ENCODE results near the gene TTC7B. TPM values are rescaled to one million over a fixed set of nuclear protein-coding genes. Genes with fewer than 3 reads are reported as not detected.
A peak's percentile ranks its signal among the peaks of the same experiment; 100 is the strongest.
"Not testable (repeated sequence)": the region's sequence is repeated elsewhere in the genome, so short reads cannot be mapped to it uniquely, and the experiment has no call there.

TTC7B gene
- total RNA-seq, 4 donors from 2014 or later: 3.3 to 18.1 (median 10.0) TPM

DNA sequence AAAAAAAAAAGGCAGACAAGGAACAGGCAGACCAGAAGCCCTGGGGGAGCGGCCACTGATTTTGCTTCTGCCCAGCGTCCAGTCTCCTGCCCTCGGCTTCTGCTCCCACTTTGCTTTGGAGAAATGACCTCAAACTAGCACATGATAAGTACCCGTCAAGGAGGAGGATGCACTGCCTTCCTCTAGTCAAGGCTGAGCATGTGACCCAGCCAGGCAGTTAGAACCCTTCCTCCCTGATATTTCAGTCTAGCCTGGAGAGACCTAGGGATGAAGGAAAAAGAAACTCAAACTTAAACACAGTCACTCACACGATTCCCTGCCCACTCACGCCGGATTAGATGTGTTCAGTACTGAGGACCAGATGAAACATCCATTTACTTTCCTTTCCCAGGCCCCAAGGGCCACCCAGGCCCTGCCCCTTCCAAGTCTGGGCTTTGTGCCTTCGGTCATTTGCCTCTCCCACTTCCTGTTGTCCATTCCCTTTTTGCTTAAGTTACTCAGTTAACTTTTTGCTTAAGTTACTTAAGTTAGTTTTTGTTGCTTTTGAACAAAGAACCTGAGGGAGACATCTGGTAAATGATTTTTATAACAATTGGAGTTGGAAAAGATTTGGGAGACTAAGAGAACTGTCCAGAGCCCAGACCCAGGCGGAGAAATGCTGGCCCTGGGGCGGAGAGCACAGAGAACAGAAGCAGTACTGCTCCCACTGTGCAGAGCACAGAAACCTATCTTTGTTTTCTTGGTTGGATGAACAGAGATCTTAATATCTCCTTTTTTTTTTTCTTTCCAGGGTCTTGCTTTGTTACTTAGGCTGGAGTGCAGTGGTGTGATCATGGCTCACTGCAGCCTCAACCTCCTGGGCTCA is 23.0 kb upstream of the TTC7B start:
- peak overlapping the region; percentile 4 to 64 (median 57) for H3K27ac ChIP-seq
- no peak for DNase-seq
- peak overlapping the region in 1 of 4 donors; percentile 2 for H3K4me3 ChIP-seq
- no peaks in the 10 kb centered on the region for H3K36me3 ChIP-seq
- no peaks in the 10 kb centered on the region for H3K9me3 ChIP-seq
- no peaks in the 10 kb centered on the region for H3K27me3 ChIP-seq
- TF ChIP-seq POLR2A (IDR thresholded peaks at IDR 0.05): no peak
- no peak for TF ChIP-seq CTCF (IDR thresholded peaks at IDR 0.05)
- intact Hi-C loops (cut with DNase I): no loop called here
- 57 to 61% methylated on average over 8 to 10 of the region's 10 CpGs for WGBS, 2 donors
- no peaks in the 10 kb centered on the region for H3K4me1 ChIP-seq

- H3K36me3 ChIP-seq; H3K27me3 ChIP-seq; H3K4me3 ChIP-seq; DNase-seq; intact Hi-C loops (cut with DNase I); H3K9me3 ChIP-seq; H3K4me1 ChIP-seq: not testable (repeated sequence)
- WGBS, 2 donors: 88 to 90% methylated on average over 7 to 8 of the region's 8 CpGs
- peak overlapping the region in 2 of 4 donors; percentile 25 to 64 for H3K27ac ChIP-seq
These were observed 22.3 kb upstream of the TTC7B start for GRCh38 chr14:90838531-90838930.

DNA sequence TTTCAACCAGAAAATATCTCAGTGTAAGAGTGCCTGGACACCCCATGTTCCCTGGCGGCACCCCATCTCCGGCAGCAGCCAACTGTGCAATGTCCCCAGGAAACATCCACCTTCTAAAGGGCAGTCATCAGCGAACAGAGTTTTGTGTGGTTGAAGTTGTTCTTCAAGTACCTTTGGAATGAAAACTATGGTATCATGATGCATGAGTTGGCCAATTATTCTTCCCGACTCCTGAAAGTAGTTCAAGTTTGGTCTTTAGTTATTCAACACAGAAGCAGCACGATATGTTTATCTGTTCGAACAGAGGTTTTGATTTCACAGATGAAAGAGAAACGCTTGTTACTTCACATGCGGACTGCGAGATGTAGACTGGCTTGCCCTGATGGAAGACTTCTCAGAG is 21.1 kb upstream of the TTC7B start:
- no peak for TF ChIP-seq CTCF (IDR thresholded peaks at IDR 0.05)
- TF ChIP-seq POLR2A (IDR thresholded peaks at IDR 0.05): no peak
- no peaks in the 10 kb centered on the region for H3K27me3 ChIP-seq
- no peaks in the 10 kb centered on the region for H3K4me1 ChIP-seq
- H3K36me3 ChIP-seq: no peaks in the 10 kb centered on the region
- DNase-seq: no peak
- no peak overlapping the region for H3K4me3 ChIP-seq
- H3K27ac ChIP-seq: no peak overlapping the region
- intact Hi-C loops (cut with DNase I): no loop called here
- no peaks in the 10 kb centered on the region for H3K9me3 ChIP-seq
- WGBS, 2 donors: 94 to 95% methylated on average over 9 of the region's 9 CpGs

DNA sequence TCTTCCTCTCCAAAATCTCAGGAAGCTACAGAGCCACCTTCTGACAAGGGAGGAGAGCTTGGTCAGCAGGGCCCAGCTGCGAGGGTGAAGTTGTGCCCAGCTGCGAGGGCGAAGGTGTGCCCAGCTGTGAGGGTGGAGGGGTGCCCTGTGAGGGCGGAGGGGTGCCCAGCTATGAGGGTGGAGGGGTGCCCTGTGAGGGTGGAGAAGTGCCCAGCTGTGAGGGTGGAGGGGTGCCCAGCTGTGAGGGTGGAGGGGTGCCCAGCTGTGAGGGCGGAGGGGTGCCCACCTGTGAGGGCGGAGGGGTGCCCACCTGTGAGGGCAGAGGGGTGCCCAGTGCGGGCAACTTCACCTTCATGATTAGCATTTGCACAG is 20.4 kb upstream of the TTC7B start:
- H3K36me3 ChIP-seq: no peaks in the 10 kb centered on the region
- no peak for DNase-seq
- H3K27me3 ChIP-seq: no peaks in the 10 kb centered on the region
- TF ChIP-seq POLR2A (IDR thresholded peaks at IDR 0.05) (no peak), CTCF (IDR thresholded peaks at IDR 0.05) (no peak)
- 100% methylated on average over 1 of the region's 7 CpGs; no CpG with 5 or more reads in 1 of the 2 donors for WGBS, 2 donors
- intact Hi-C loops (cut with DNase I): no loop called here
- H3K9me3 ChIP-seq: no peaks in the 10 kb centered on the region
- H3K27ac ChIP-seq: no peak overlapping the region
- no peaks in the 10 kb centered on the region for H3K4me1 ChIP-seq
- H3K4me3 ChIP-seq: no peak overlapping the region

GRCh38 chr14:90831821-90832220 is 15.6 kb upstream of the TTC7B start:
- Histone ChIP-seq H3K9me3 (no peaks in the 10 kb centered on the region), H3K4me1 (peaks cover 4 to 20% (median 7%) of the 10 kb centered on the region in 3 donors), H3K27me3 (no peaks in the 10 kb centered on the region), H3K36me3 (no peaks in the 10 kb centered on the region), H3K4me3 (no peak overlapping the region), H3K27ac (no peak overlapping the region)
- DNase-seq: no peak
- intact Hi-C loops (cut with DNase I): no loop called here
- 93 to 94% methylated on average over 10 of the region's 10 CpGs for WGBS, 2 donors
- TF ChIP-seq CTCF (IDR thresholded peaks at IDR 0.05) (no peak), POLR2A (IDR thresholded peaks at IDR 0.05) (no peak)

Data from esophagus squamous epithelium (tissue), 5 donors.